NCI-H1694 (cell line): ENCODE measurements around the gene MBD4.
"Not testable (repeated sequence)": the region's sequence is repeated elsewhere in the genome, so short reads cannot be mapped to it uniquely, and the experiment has no call there.

ENCODE experiments used
- DNase-seq: peaks from one replicate; lab custom pipeline; 2025; lab: John Stamatoyannopoulos, UW

MBD4 gene

GRCh38 chr3:129429602-129430001, 10.1 kb downstream of the MBD4 start:
- DNase-seq: no peak

GRCh38 chr3:129429080-129429451, 10.7 kb downstream of the MBD4 start:
- no peak for DNase-seq

GRCh38 chr3:129428376-129429079, 11.2 kb downstream of the MBD4 start, which contains the start of gene EFCAB12:
Gene EFCAB12 (minus strand): TSS chr3:129428636. CDS start chr3:129428488, 148 bp downstream.
- peak; percentile 96 for DNase-seq

GRCh38 chr3:129428007-129428375, 11.8 kb downstream of the MBD4 start:
- DNase-seq: no peak

- no peak for DNase-seq
These were observed 14.1 kb downstream of the MBD4 start for GRCh38 chr3:129425619-129426018.

- DNase-seq: no peak
These were observed 14.5 kb downstream of the MBD4 start for GRCh38 chr3:129425213-129425612.

GRCh38 chr3:129424185-129424841, 15.4 kb downstream of the MBD4 start:
- no peak for DNase-seq

GRCh38 chr3:129422897-129423296, 16.9 kb downstream of the MBD4 start:
- no peak for DNase-seq

- no peak for DNase-seq
These were observed 17.6 kb downstream of the MBD4 start for GRCh38 chr3:129421988-129422745.

GRCh38 chr3:129421236-129421883, 18.4 kb downstream of the MBD4 start:
- DNase-seq: no peak

GRCh38 chr3:129419476-129419875, 20.3 kb downstream of the MBD4 start:
- DNase-seq: no peak

- no peak for DNase-seq
These were observed 21.4 kb downstream of the MBD4 start for GRCh38 chr3:129418041-129418973.

GRCh38 chr3:129417326-129417725, 22.4 kb downstream of the MBD4 start:
- DNase-seq: no peak

- no peak for DNase-seq
These were observed 23.3 kb downstream of the MBD4 start for GRCh38 chr3:129416415-129416814.

- DNase-seq: no peak
These were observed 23.9 kb downstream of the MBD4 start for GRCh38 chr3:129415830-129416229.

- no peak for DNase-seq
These were observed 24.4 kb downstream of the MBD4 start for GRCh38 chr3:129415378-129415777.

- DNase-seq: no peak
These were observed 25.9 kb downstream of the MBD4 start for GRCh38 chr3:129413687-129414506.

GRCh38 chr3:129413238-129413637, 26.5 kb downstream of the MBD4 start:
- not testable (repeated sequence) for DNase-seq

GRCh38 chr3:129412542-129413198, 27.1 kb downstream of the MBD4 start:
- no peak for DNase-seq

GRCh38 chr3:129410971-129411370, 28.8 kb downstream of the MBD4 start:
- no peak for DNase-seq
